ENCODE measurements around the gene TYRP1.

The TYRP1 gene

GRCh38 chr9:12698266-12698665 lies 5.1 kb downstream of the TYRP1 start:
- no peak for DNase-seq

GRCh38 chr9:12698986-12699385 lies 5.8 kb downstream of the TYRP1 start:
- no peak for DNase-seq

- no peak for DNase-seq
These were observed 6.3 kb downstream of the TYRP1 start for GRCh38 chr9:12699529-12699928.

- no peak for DNase-seq
These were observed 7.9 kb downstream of the TYRP1 start for GRCh38 chr9:12701126-12701525.

- DNase-seq = no peak
These were observed 9.1 kb downstream of the TYRP1 start for GRCh38 chr9:12702160-12702758.

- no peak for DNase-seq
These were observed 10.8 kb downstream of the TYRP1 start for GRCh38 chr9:12703996-12704395.

- no peak for DNase-seq
These were observed 12.7 kb downstream of the TYRP1 start for GRCh38 chr9:12705738-12706391.

- no peak for DNase-seq
These were observed 15.5 kb downstream of the TYRP1 start for GRCh38 chr9:12708562-12709298.

- no peak for DNase-seq
These were observed 19.3 kb downstream of the TYRP1 start for GRCh38 chr9:12712532-12712931.

GRCh38 chr9:12715268-12715667 lies 22.1 kb downstream of the TYRP1 start:
- no peak for DNase-seq

GRCh38 chr9:12716823-12717600 lies 23.8 kb downstream of the TYRP1 start:
- DNase-seq = no peak

GRCh38 chr9:12717907-12718306 lies 24.7 kb downstream of the TYRP1 start:
- DNase-seq = no peak

GRCh38 chr9:12718482-12719026 lies 25.4 kb downstream of the TYRP1 start:
- no peak for DNase-seq

GRCh38 chr9:12719431-12719830 lies 26.2 kb downstream of the TYRP1 start:
- no peak for DNase-seq

GRCh38 chr9:12720551-12720950 lies 27.4 kb downstream of the TYRP1 start:
- no peak for DNase-seq

GRCh38 chr9:12722131-12722530 lies 28.9 kb downstream of the TYRP1 start:
- no peak for DNase-seq

GRCh38 chr9:12723409-12724028 lies 30.3 kb downstream of the TYRP1 start:
- DNase-seq = no peak

- no peak for DNase-seq
These were observed 33.6 kb downstream of the TYRP1 start for GRCh38 chr9:12726795-12727194.

- DNase-seq = no peak
These were observed 37.0 kb downstream of the TYRP1 start for GRCh38 chr9:12730198-12730597.

- DNase-seq = no peak
These were observed 37.7 kb downstream of the TYRP1 start for GRCh38 chr9:12730927-12731326.

GRCh38 chr9:12732971-12733370 lies 39.8 kb downstream of the TYRP1 start:
- no peak for DNase-seq

- no peak for DNase-seq
These were observed 42.5 kb downstream of the TYRP1 start for GRCh38 chr9:12735665-12736064.
